ENCODE measurements around the gene AASDH.

DNA sequence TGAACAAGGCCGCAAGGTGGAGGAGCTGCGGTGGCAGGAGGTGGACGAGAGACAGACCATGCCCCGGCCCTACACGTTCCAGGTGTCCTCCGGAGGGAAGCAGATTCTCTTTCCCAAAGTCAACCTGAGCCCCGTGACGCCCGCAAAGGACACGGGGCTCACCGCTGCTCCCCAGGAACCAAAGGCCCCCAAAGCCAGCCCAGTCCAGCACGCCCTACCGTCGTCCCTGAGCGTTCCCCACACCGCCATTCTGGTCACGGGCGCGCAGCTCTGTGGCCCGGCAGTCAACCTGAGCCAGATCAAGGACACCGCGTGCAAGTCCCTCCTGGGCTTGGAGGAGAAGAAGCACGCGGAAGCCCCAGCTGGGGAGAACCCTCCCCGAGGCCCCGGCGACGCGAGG lies 72.2 kb downstream of the AASDH start:
- TF ChIP-seq TCF7L2 (IDR thresholded peaks at IDR 0.05; ENCODE audit: low read depth, low read length) = no peak
- TF ChIP-seq, protein P1, sequence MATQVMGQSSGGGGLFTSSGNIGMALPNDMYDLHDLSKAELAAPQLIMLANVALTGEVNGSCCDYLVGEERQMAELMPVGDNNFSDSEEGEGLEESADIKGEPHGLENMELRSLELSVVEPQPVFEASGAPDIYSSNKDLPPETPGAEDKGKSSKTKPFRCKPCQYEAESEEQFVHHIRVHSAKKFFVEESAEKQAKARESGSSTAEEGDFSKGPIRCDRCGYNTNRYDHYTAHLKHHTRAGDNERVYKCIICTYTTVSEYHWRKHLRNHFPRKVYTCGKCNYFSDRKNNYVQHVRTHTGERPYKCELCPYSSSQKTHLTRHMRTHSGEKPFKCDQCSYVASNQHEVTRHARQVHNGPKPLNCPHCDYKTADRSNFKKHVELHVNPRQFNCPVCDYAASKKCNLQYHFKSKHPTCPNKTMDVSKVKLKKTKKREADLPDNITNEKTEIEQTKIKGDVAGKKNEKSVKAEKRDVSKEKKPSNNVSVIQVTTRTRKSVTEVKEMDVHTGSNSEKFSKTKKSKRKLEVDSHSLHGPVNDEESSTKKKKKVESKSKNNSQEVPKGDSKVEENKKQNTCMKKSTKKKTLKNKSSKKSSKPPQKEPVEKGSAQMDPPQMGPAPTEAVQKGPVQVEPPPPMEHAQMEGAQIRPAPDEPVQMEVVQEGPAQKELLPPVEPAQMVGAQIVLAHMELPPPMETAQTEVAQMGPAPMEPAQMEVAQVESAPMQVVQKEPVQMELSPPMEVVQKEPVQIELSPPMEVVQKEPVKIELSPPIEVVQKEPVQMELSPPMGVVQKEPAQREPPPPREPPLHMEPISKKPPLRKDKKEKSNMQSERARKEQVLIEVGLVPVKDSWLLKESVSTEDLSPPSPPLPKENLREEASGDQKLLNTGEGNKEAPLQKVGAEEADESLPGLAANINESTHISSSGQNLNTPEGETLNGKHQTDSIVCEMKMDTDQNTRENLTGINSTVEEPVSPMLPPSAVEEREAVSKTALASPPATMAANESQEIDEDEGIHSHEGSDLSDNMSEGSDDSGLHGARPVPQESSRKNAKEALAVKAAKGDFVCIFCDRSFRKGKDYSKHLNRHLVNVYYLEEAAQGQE (IDR thresholded peaks at IDR 0.05; ENCODE audit: insufficient read depth in 1 of 2, low read depth in 2 of 2, low read length in 1 of 2) = no peak

Data from Panc1 (cell line).